Left lung (tissue), 10 donors: ENCODE results near the gene B9D1. TPM values are rescaled to one million over a fixed set of nuclear protein-coding genes. Genes with fewer than 3 reads are reported as not detected.

Experiments
- ATAC-seq: fragments of 200-7000 bp; cut with Tn5 transposase; one replicate; pipeline ENCODE4 v1.9.1; 2020; ENCODE audit warnings: moderate library complexity
- DNase-seq, 4 donors: peaks; one replicate each; pipeline ENCODE4 v3.0.0-alpha.2; 2013 to 2020
- H3K27ac ChIP-seq, 2 donors: fragments of 200-600 bp; sonication (generic) in 1 of 2; one replicate each; pipeline versions ENCODE4 v1.5.0 to v1.8.0; 2020 to 2021
- H3K27me3 ChIP-seq, 2 donors: fragments of 200-600 bp; sonication (generic) in 1 of 2; one replicate each; pipeline versions ENCODE4 v1.5.0 to v1.8.0; 2020 to 2021
- H3K36me3 ChIP-seq, 2 donors: fragments of 200-600 bp; sonication (generic) in 1 of 2; one replicate each; pipeline versions ENCODE4 v1.5.0 to v1.8.0; 2020 to 2021
- H3K4me1 ChIP-seq, 2 donors: fragments of 200-600 bp; one replicate each; pipeline ENCODE4 v1.8.0; 2021
- H3K4me3 ChIP-seq, 2 donors: fragments of 200-600 bp; sonication (generic) in 1 of 2; one replicate each; pipeline versions ENCODE4 v1.5.0 to v1.8.0; 2020 to 2021; ENCODE audit warnings: mild to moderate bottlenecking in 1 of 2
- H3K9me3 ChIP-seq, 2 donors: fragments of 200-600 bp; sonication (generic) in 1 of 2; one replicate each; pipeline versions ENCODE4 v1.5.0 to v1.8.0; 2020 to 2021
- intact Hi-C, 2 donors: fragments of 100-400 bp; cut with DNase I; formaldehyde crosslinking; loops; one replicate each; pipeline versions ENCODE4 v1.11.2 to v1.14.2; 2022
- polyA plus RNA-seq, 6 donors: library from polyadenylated mRNA; unstranded; fragments of 120-200 nt; gene quantifications; one replicate each; pipeline ENCODE4 v1.2.1, GENCODE V29; 2013; ENCODE audit not compliant: insufficient read length in 6 of 6
- total RNA-seq, 2 donors: library from RNA; stranded (reverse); fragmentation: NEBNext Ultra II Directional; extraction: Animal tissue kit (Norgen Biotek cat#: 25700); gene quantifications; one replicate each; pipeline ENCODE4 v1.2.1, GENCODE V29; 2021
- TF ChIP-seq, protein P1 (sequence below), 2 donors: fragments of 200-600 bp; sonication (generic) in 1 of 2; IDR thresholded peaks; one replicate each; pipeline versions ENCODE4 v1.5.0 to v1.8.0; 2021; ENCODE audit warnings: antibody characterized with exemption in 2 of 2
- donor health status: DM: no; HTN: yes; CAD: no.
- donor health status: DM: no; HTN: no; CAD: no.

B9D1 gene
- total and polyA plus RNA-seq, 8 donors = 11.4 to 24.1 (median 21.1) TPM

DNA sequence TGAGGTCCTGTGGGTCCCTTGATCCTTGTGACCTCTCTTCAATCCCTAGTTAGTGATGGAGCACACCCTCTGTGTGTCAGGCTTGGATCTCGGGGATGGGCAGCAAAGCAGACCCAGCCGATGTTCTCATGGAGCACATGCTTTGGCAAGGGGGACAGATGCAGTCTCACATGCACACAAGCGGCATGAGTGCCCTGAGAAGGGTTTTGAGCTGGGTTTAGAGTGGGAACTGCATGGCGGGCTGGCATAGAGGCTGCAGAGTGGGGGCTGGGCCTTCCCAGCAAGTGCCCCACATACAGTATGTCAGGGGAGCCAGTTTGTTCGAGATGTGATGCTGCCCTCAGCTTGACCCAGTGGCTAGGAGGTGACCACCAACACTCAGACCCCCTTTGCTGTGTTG lies 41.6 kb downstream of the B9D1 start:
- intact Hi-C loops = no loop called here
- no peak overlapping the region for H3K4me3 ChIP-seq
- DNase-seq (peak in 1 of 4 donors; percentile 14), ATAC-seq (no peak)
- H3K27ac ChIP-seq = no peak overlapping the region
- peaks cover 0 to 8% of the 10 kb centered on the region in 2 donors for H3K36me3 ChIP-seq
- H3K9me3 ChIP-seq = peaks cover 0 to 5% of the 10 kb centered on the region in 2 donors
- TF ChIP-seq, protein P1, sequence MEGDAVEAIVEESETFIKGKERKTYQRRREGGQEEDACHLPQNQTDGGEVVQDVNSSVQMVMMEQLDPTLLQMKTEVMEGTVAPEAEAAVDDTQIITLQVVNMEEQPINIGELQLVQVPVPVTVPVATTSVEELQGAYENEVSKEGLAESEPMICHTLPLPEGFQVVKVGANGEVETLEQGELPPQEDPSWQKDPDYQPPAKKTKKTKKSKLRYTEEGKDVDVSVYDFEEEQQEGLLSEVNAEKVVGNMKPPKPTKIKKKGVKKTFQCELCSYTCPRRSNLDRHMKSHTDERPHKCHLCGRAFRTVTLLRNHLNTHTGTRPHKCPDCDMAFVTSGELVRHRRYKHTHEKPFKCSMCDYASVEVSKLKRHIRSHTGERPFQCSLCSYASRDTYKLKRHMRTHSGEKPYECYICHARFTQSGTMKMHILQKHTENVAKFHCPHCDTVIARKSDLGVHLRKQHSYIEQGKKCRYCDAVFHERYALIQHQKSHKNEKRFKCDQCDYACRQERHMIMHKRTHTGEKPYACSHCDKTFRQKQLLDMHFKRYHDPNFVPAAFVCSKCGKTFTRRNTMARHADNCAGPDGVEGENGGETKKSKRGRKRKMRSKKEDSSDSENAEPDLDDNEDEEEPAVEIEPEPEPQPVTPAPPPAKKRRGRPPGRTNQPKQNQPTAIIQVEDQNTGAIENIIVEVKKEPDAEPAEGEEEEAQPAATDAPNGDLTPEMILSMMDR (IDR thresholded peaks at IDR 0.05) = no peak
- H3K4me1 ChIP-seq = peaks cover 0 to 3% of the 10 kb centered on the region in 2 donors
- peaks cover 0 to 43% of the 10 kb centered on the region in 2 donors for H3K27me3 ChIP-seq

DNA sequence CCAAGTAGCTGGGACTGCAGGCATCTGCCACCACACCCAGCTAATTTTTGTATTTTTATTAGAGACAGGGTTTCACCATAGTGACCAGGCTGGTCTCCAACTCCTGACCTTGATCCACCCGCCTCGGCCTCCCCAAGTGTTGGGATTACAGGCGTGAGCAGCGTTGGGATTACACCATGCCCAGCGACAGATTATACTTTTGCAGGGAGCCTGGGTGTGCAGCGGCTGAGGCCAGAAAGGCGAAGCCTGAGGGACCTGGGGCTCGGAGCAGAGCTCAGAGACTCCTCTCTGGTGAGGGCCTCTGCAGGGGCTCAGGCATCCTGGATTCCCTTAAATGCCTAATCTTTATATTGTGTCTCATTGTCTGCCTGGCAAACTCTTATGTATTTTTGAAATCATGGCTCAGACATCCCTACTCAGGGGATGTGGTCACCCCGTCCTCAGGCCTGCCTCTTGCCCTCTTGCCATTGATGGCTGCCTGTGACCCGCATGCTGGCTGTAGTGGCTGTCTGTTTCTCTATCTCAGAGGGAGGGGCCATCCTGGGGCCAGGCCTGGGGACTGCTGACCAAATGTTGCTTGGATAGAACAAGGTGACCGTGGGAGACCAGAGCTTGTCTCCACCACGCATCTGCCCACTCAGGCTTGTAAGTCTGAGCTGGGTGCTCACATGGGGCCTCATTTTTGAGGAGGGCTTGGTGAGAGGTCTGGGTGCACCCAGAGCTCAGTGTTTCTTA lies 42.6 kb downstream of the B9D1 start:
- H3K4me1 ChIP-seq = peaks cover 0 to 3% of the 10 kb centered on the region in 2 donors
- H3K4me3 ChIP-seq = no peak overlapping the region
- ATAC-seq (no peak), DNase-seq (peak in 1 of 4 donors; percentile 53)
- intact Hi-C loops = no loop called here
- no peaks in the 10 kb centered on the region for H3K9me3 ChIP-seq
- peaks cover 0 to 8% of the 10 kb centered on the region in 2 donors for H3K36me3 ChIP-seq
- TF ChIP-seq, protein P1 (IDR thresholded peaks at IDR 0.05) = no peak
- peaks cover 0 to 43% of the 10 kb centered on the region in 2 donors for H3K27me3 ChIP-seq
- H3K27ac ChIP-seq = no peak overlapping the region

DNA sequence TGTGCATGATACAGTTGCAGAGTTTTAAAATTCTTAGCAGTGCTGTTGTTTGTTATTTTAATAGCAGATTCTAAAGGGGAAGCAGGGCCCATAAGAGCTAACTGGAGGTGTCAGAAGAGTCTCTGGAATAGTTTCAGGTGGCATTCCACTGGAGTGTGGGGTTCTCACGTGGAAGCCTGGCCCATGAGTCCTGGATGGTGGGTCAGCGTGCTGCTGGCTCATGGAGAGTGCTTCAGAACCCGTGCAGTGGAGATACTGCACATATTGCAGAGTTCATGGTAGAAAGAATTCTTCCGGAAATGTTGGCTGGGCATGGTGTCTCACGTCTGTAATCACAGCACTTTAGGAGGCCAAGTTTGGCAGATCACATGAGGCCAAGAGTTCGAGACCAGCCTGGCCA lies 43.9 kb downstream of the B9D1 start:
- no peak overlapping the region for H3K4me3 ChIP-seq
- intact Hi-C loops = no loop called here
- peak in 1 of 4 donors; percentile 6 for DNase-seq

DNA sequence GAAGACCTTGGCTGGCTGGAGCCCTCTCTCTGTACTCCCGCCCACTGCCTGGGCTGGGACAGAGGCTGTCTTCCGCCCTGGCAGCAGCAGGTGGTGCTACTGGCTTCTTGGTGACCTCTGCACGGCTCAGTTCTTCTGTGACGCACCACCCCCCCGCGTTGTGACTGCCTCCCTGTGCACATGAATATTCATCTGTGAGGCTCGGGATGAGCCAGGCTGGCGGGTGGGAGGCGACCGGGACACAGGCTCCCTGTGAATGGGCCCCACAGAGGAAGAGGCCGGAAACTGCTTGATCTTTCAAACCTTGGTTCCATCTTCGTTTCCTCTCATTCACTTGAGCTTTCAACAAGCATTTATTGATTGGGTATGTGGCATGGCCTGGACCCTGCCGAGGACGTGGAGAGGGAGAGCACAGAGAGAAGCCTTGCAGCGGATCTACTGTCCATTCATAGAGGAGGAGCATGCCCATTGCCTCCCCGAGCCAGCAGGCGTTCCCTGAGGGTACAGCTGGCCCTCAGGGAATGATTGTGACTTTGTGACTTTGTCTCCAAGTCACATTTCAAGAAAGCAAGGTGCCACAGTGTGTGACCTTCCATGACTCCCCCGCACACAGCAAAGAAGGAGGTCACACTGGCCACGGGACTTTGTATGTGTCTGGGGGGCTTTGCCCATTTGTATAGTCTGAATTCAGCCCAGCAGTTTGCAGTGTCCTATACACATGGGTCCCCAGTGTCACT lies 45.0 kb downstream of the B9D1 start:
- intact Hi-C loops = no loop called here
- H3K27me3 ChIP-seq = peaks cover 0 to 45% of the 10 kb centered on the region in 2 donors
- H3K4me1 ChIP-seq = peaks cover 0 to 5% of the 10 kb centered on the region in 2 donors
- no peaks in the 10 kb centered on the region for H3K9me3 ChIP-seq
- no peak overlapping the region for H3K27ac ChIP-seq
- H3K4me3 ChIP-seq = no peak overlapping the region
- TF ChIP-seq, protein P1 (IDR thresholded peaks at IDR 0.05) = no peak
- peak; percentile 65 for ATAC-seq
- H3K36me3 ChIP-seq = peaks cover 0 to 11% of the 10 kb centered on the region in 2 donors
- DNase-seq = peak in 2 of 4 donors; percentile 49 to 76

More for the DNA sequence above, 43.9 kb downstream of the B9D1 start:
- H3K9me3 ChIP-seq = no peaks in the 10 kb centered on the region
- peaks cover 0 to 50% of the 10 kb centered on the region in 2 donors for H3K27me3 ChIP-seq
- peaks cover 0 to 3% of the 10 kb centered on the region in 2 donors for H3K4me1 ChIP-seq
- peaks cover 0 to 8% of the 10 kb centered on the region in 2 donors for H3K36me3 ChIP-seq
- H3K27ac ChIP-seq = no peak overlapping the region
- ATAC-seq = no peak
- TF ChIP-seq, protein P1 (IDR thresholded peaks at IDR 0.05) = no peak

DNA sequence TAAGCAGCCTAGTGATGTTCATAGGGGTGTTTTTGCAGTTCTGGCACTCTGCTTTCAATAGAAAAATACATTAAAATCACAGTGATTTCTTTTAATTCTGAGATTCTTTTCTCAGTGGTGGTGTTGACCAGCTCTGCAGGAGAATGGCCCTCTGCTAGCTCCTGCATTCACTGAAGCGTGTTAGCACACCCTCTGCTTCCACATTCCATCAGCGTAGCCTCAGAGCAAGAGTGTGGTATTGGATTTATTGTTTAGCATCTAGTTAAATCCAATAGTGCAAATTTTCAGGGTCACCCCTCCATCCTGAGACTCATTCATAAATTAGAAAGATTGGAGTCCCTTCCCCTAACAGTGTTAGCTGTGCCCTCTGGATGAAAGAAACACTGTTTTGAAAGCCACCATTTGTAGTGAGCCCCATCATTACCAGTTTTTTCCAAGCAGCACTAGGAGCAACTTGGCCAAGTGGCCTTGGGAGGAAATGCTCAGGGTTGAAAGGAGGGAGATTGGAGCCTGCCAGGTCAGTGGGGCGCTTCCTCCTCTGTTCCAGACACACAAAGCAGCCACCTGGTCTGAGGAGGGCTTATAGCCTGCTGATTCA lies 45.7 kb downstream of the B9D1 start:
- Histone ChIP-seq H3K4me1 (peaks cover 0 to 12% of the 10 kb centered on the region in 2 donors), H3K27ac (no peak overlapping the region), H3K27me3 (peaks cover 0 to 42% of the 10 kb centered on the region in 2 donors), H3K9me3 (no peaks in the 10 kb centered on the region), H3K4me3 (no peak overlapping the region), H3K36me3 (peaks cover 0 to 17% of the 10 kb centered on the region in 2 donors)
- DNase-seq (no peak), ATAC-seq (no peak)
- TF ChIP-seq, protein P1 (IDR thresholded peaks at IDR 0.05) = no peak
- intact Hi-C loops = no loop called here
